ENCODE measurements around the gene HERC3.
A peak's percentile ranks its signal among the peaks of the same experiment; 100 is the strongest.

Gene HERC3

DNA sequence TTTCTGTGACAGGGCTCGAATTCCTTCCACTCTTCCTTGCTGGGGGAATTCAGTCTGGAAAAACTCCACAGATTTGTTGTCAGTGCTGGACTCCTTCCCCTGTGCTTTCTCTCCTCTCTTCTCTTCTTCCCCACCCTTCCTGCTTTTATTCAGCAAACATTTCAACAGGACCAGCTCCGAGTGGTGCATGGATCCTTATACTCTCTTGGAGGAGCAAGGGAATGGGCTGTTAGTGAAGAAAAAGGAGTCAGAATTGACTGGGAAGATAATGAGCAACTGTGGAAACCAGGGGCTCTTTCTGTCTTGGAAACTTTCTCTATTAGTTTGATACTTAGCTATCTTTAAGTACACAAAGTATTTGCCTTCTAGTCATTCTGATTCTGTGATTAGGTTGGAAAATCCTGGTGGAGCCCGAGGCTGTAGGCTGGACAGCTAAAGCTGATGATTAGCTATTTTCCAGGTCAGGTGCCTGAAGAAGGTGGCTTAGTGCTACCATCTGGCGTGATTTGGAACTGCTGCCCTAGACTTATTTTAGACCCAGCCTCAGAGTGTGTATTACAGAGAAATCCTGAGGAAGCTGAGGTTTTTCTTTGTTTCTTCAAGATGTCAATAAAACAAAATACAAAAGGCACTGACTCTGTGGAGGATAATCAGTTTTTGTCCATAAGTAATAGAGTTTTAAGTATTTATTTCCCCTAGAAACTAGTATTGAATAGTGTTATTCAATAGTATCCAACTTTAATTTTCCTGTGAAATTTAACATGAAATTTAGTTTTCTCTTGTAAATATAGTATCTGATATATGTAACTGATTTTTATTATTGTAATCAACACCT lies 67.0 kb downstream of the HERC3 start:
- DNase-seq (ENCODE audit: extremely low read depth in 1 of 2, low read depth in 1 of 2) = no peak

DNA sequence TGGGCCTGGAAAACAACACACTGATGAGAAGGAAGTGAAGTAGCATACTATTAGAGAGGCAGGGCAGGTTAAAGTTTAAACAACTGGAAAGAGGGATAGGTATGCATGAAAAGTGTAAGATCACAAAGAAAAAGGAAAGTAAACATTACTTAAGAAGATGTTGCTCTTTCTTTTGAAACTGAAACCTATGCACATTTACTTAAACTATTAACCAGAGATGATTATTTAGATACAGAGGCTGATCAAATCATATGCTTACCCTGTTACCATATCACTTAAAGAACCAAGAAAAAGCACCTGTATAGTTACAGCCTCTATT lies 67.6 kb downstream of the HERC3 start:
- no peak for DNase-seq (ENCODE audit: extremely low read depth in 1 of 2, low read depth in 1 of 2)

DNA sequence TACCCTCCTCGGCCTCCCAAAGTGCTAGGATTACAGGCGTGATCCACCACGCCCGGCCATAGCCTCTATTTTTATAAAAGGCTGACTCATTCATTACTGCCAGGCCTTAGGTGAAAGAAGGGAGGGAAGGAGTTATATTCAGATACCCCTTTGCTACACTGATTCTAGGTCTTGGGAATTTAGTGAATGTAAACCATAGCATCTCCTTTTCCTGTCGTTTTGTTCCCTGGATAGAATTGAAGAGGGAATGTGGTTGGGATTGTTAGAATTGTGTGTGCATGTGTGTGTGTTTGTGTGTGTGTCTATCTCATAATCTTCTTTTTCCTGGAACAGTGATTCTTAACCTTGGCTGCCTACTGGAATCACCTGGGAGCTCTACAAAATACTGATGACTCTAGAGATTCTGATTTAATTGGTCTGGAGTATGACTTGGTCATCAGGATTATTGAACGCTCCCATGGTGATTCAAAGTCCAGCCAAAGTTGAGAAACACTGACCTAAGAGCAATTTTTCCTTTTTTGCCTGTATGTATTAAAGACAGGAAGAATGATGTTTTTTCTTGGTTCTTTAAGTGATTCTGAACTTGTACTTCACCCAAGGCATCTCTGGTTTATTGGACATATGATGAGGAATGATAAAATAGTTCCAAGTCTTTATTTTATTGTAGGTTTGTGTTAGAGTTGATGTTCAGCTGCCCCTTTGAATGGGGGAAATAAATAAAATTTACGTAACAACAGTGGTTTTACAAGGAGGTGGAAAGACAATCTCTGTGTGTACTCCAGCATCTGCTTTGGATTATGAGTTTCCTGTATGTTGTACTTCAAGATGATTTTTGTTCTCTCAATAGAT lies 68.4 kb downstream of the HERC3 start:
- no peak for DNase-seq (ENCODE audit: extremely low read depth in 1 of 2, low read depth in 1 of 2)

DNA sequence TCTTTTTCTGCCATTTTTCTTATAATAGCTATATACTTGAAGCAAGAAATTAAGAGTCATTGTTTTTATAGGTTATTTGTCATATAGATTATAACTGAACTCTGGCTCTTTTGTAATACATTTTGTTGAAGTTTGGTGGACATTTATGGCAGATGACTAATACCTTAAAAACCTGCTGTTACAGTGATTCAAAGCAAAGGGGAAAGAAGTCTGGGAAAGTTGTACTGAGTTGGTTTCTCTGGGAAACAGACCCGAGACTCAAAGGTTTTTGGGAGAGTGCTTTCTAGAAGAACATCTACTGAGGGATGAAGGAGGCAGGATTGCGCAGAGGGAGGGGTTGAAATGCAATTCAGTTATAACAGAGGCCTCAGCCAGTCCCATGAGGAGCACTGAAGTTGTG lies 69.5 kb downstream of the HERC3 start:
- no peak for DNase-seq (ENCODE audit: extremely low read depth in 1 of 2, low read depth in 1 of 2)

DNA sequence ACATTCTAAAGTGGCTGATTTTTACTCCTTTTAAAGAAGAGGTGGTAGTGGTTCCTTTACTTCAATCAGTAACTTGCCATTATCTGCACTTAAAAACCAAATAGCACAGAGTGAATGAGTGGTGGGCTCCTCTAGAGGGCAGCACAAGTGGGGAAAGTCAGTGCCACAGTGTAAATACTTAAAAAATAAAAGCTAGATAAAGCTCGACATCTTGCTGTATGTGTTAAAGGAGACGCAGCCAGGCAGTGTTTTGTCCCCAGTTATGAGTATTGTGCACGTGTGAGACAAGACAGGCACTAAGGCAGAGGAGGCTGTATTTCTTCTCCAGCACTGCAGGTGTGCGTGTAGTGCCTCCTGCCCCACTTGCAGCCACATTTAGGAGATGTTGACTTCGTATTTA lies 80.7 kb downstream of the HERC3 start:
- DNase-seq (ENCODE audit: extremely low read depth in 1 of 2, low read depth in 1 of 2) = no peak

DNA sequence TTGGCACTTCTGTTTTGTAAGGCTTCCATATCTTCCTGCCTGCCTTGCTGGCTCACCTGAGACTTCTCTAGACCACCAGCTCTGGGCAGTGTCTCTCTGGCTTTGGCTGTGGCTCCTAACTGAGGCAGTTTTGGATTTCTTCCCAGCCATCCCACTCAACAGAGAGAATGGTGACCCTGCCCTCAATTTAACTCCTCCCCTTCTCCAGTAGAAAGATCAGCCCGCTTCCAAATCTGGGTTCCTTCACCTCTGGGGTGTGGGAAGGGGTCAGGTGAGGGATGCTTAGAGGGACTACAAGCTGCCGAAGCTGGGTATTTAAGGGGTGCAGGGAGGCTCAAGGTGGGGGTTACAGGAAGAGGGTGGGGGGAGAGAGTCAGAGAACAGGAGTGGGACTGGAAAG lies 81.6 kb downstream of the HERC3 start:
- no peak for DNase-seq (ENCODE audit: extremely low read depth in 1 of 2, low read depth in 1 of 2)

DNA sequence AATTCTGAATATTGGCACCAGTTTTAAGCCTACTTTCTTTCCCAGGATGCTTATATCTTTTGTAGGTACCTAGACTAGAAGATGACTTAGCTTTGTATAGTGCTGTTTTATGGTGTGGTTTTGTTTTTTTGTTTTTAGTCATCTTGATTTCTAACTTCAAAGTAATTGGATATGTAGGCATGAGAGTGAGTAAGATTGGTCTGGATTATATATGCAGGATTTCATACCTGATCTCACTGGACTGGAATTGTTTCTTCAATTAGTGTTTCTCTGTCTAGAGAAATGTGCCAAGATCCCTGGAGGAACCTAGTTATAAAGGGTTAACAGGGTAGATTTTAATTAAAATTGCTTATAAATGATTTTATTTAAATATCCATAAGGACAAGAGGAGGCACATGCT lies 82.3 kb downstream of the HERC3 start:
- no peak for DNase-seq (ENCODE audit: extremely low read depth in 1 of 2, low read depth in 1 of 2)

DNA sequence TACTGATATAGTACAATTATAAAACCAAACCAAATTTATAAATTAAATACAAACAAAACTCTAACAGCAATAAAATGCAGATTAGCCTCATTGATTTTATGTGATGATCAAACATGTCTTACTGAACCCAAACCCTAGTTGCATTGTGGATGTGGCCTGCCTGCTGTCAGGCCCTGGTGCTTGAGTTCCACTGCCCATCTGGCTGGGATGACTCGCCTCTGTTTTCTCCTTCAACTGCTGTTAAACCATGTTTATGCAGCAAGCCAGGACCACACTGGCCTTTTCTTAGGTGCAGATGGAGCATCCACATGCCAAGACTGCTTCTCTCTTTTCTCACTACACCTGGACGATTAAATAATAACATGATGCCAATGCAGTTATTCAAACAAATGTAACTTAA lies 82.7 kb downstream of the HERC3 start:
- DNase-seq (ENCODE audit: extremely low read depth in 1 of 2, low read depth in 1 of 2) = no peak

DNA sequence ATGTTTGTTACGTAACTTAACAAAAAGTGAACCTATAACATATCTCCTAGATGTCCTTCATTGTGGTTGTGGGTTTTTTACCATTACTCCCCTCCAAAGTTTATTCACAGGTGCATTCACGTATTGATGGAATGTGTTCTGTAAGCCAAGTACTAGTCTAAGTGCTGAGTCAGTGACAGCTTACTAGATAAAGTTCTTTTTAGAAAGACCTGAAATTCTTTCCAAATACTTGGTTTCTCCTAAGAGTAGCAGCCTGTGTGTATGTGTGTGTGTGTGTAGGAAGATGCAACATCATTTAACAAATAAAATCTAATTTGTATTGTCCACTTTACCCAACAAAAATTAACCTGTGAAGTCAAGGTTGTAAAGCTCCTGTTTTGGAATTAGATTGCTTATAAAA lies 83.3 kb downstream of the HERC3 start:
- no peak for DNase-seq (ENCODE audit: extremely low read depth in 1 of 2, low read depth in 1 of 2)

DNA sequence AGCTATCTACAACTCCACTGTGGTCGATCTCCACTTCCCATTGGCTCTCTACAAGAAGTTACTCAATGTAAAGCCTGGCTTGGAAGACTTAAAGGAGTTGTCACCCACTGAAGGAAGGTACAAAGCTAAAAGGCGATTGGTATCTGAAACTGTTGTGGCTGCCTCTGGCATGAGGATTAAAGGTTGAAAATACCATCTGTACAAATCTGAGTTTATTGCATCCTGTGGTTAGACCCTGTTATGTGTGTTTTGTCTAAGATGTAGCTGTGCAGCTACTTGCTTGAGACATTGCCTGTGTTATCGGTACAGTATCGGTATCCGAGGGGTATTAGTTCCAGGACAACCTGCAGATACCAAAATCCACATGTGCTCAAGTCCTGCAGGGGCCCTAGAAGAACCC lies 88.9 kb downstream of the HERC3 start:
- DNase-seq (ENCODE audit: extremely low read depth in 1 of 2, low read depth in 1 of 2) = no peak

DNA sequence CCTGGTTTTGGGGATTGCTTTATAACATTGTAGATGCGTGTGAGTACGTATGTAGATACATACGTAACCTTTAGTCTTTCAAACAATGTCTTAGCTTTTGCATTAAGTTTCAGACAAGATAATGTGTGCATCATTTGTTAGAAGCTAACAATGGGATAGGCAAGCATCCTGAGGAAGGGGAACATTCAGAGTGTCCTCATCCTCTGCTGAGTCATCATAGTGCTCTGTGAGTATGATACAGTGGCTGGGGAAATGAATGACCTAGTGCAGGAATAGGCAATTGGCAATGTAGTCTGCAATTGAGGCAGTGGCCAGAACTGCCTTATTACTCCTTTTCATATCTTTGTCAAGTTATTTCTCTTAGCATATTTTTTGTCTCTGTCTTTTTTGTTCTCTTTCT lies 98.1 kb downstream of the HERC3 start:
- DNase-seq (ENCODE audit: extremely low read depth in 1 of 2, low read depth in 1 of 2) = no peak

DNA sequence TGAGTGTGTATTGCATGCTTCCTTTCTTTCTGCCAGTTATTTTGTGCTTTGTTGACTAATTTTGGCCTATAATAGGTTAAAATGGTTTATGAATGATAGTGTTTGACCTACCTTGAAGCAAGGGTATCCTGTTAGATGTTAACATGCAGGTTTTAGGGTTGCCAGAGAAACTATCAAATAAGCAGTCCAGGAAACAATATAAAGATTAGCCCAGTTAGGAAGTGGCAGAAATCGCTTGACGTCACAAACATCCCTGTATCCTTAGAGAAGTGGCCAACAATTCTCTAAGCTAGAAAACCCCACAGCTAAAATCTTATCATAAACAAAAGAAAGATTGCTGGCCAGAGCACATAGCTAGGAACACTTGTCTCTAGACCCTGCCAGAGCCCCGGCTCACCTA lies 101.5 kb downstream of the HERC3 start:
- no peak for DNase-seq (ENCODE audit: extremely low read depth in 1 of 2, low read depth in 1 of 2)

DNA sequence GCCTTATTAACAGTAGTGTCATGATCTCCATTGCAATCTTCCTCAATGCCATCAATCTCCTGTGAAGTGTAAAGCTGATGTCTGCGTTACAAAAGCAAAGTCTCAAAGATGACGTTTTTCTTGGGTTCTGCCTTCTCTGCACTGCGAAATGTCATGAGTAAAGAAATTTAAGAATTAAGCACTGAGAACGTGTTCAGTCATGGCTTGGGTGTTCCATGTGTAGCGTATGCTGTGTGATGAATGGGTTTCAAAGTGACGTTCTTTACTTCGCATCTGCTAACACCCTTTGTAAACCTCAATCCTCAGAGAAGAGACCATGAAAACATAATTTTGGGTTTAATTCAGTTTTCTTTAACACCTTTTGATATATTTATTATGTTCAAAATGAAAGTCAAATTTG lies 104.3 kb downstream of the HERC3 start:
- DNase-seq (ENCODE audit: extremely low read depth in 1 of 2, low read depth in 1 of 2) = no peak

DNA sequence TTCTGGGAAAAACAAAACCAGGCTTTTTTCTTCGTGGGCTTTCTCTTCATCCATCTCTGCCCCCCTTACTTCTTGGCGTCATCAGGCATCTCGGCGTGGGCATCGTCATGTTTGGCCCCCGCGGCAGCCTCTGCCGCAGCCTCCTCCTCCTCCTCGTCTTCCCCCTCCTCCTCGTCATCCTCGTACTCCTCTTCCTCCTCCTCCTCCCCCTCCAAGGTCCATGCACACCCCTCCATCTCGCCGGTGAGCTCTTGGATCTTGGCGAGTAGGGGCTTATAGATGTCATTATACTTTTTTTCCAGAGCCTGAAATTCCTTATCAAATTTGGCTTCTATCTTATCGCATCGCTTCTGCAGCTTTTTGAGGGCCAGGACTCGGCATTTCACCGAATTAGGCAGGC lies 104.9 kb downstream of the HERC3 start:
- DNase-seq (ENCODE audit: extremely low read depth in 1 of 2, low read depth in 1 of 2) = no peak

DNA sequence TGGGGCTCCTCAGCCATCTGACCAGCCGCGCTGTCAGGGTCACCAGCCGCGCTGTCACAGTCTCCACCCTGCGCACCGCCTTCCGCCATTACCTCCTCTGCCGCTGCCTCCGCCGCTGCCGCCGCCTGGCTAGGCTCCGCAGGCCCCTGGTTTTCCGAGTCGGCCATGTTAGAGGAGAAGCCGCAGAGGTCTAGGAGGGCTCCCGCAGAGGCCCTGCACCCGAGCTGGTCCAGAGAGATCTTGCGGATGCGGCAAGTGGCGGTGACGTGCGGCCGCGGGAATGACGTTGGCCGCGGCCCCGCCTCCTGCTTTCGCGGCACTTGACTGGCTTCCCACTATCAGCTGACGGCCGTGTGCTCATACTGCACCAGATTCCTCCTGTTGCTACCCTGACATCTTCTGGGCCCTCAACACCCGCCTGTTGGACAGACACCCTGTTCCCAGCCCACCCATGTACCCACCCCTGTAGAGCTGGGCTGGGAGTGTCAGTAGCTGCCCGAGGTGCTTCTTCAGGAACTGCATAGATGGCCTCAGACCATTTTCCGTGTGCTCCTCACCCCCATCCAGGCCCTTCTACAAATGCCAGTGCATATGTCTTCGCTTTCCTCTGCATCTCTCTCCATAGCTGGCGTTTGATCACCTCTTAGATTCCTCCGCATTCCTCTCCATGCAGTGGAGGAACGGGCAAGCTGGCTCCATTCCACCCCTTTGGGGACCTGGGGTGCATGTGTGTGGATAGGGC lies 105.5 kb downstream of the HERC3 start, which contains the start of gene NAP1L5:
TSS of gene NAP1L5 (minus strand) at position 242 of the 742 bp plus-strand sequence. CDS start at position 167, 75 bp downstream.
- DNase-seq (ENCODE audit: extremely low read depth in 1 of 2, low read depth in 1 of 2) = peak; percentile 37 to 44

DNA sequence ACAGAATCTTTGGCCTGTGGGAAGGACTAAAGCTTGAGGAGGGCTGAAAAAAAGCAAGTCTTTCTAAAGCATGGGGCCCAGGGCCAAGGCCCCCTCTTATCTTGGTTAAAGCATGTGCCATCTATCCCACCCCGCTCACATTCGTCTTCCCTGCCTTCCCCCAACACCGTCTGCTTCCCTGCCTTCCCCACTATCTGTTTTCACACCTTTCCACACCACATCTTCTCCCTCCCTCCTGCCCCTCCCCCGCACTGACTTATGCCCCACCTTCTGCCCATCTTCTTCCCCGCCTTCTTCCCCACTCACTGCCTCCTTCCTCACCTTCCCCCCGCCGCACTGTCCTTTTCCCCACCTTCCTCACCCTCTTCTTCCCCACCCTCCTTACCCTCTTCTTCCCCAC lies 106.2 kb downstream of the HERC3 start:
- no peak for DNase-seq (ENCODE audit: extremely low read depth in 1 of 2, low read depth in 1 of 2)

DNA sequence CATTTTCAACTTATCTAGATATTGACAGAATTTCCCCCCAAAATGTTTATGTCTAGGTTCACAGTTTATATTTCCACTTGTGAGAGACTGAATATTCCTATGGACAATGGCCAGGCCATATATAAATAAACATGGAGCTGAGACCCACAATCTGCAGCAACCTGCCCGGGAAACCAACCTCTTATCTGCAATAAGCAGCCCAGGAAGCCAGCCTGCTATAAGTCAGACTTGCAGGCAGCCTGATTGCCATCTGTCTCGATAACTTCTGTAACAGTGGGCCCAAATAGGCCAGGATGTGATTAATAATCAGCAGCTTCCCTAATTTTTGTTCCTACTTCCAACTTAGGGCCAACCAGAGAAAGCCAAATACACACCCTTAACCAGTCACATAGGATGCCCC lies 110.5 kb downstream of the HERC3 start:
- no peak for DNase-seq (ENCODE audit: extremely low read depth in 1 of 2, low read depth in 1 of 2)

DNA sequence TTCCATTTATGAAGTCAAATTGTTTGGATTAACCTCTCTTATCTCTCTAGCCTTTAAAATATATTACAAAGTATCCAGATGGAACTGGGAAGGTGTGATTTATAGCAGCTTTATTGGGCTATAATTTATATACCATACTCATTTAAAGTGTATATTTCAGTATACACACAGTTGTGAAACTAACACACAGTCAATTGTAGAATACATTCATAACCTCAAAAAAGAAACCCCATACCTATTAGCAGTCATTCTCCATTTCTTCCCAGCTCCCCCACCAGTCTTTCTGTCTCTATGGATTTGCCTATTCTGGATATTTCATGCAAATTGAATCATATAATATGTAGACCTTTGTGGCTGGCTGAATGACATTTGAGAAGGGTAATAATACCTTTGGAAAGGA lies 112.9 kb downstream of the HERC3 start:
- DNase-seq (ENCODE audit: extremely low read depth in 1 of 2, low read depth in 1 of 2) = no peak

DNA sequence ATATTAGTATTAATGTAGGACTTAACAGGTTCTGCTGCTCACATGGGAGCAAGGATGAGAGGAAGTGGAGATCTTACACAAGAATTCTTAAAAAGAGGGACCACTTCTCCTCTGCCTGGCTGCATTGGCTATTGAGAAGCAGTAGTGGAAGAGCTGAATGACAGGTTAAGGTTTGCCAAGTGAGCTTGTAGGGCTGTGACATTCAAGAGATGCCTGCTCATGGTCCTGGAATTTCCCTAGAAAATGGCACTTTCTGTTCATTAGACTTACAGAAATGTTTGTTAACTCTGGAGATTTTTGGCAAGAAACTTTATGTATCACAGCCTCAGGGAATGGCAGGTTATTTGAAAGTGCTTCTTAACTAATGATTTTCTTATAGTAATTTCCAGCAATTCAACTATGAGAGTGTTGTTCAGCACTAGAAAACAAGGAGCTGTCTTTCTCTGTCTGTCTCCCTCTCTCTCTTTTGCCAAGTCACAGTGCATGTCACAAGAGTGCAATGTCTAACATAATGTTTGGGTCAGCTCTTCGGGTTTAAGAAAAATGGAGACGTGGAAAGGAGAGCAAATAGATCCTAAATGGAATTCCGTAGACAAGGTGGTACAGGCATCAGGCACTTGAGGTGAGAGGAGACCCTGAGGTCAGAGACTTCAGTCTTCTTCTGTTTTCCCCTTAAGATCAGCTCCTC lies 113.7 kb downstream of the HERC3 start:
- no peak for DNase-seq (ENCODE audit: extremely low read depth in 1 of 2, low read depth in 1 of 2)

DNA sequence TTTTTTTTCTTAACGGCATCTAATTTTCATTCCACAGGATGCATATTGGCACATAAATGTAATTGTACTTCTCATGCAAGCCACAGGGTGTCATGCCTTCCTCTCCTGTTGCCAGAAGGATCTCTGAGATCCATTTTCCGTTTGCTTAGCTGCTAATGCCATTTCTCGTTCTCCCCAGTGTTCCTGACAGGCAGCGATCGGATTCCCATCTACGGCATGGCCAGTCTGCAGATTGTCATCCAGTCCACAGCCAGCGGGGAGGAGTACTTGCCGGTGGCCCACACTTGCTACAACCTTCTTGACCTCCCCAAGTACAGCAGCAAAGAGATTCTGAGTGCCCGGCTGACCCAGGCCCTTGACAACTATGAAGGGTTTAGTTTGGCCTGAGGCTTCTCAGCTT lies 114.3 kb downstream of the HERC3 start:
- no peak for DNase-seq (ENCODE audit: extremely low read depth in 1 of 2, low read depth in 1 of 2)

DNA sequence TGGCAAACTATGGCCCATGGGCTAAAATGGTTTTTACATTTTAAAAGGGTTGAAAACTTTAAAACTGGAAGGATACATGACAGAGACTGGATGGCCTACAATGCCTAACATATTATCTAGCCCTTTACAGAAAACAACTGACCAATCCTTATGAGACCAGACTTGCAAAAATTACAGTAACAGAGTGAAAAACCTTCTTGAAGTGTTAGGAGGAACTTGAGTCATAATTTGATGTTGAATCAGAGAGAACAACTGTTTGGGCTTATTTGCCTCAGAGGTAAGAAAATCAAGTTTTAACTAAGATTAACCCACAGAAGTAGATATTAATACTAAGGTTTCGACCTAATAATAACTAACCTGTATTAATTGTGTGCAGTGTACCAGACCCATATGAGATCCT lies 117.7 kb downstream of the HERC3 start:
- no peak for DNase-seq (ENCODE audit: extremely low read depth in 1 of 2, low read depth in 1 of 2)

Data from activated CD8-positive, alpha-beta memory T cell treated with anti-CD3 and anti-CD28 coated beads for 1 hour (primary cell).